ENCODE results near the gene TELO2. TPM values are rescaled to one million over a fixed set of nuclear protein-coding genes. Genes with fewer than 3 reads are reported as not detected.
A peak's percentile ranks its signal among the peaks of the same experiment; 100 is the strongest.

The TELO2 gene
- total RNA-seq, 2 donors from 2014 or later, result 85.0 to 91.7 TPM

GRCh38 chr16:1535391-1536291 is 42.5 kb downstream of the TELO2 start:
- H3K27me3 ChIP-seq (ENCODE audit: control insufficient read depth, insufficient read depth, low read length, poor library complexity, severe bottlenecking), result no peaks in the 10 kb centered on the region
- DNase-seq, result no peak
- no peaks in the 10 kb centered on the region for H3K4me1 Mint-ChIP-seq
- H3K9ac ChIP-seq (ENCODE audit: extremely low read depth, low read length, poor library complexity, severe bottlenecking), result no peak overlapping the region
- no peak overlapping the region for H3K4me3 Mint-ChIP-seq
- H3K4me1 ChIP-seq (ENCODE audit: control insufficient read depth, insufficient read depth, low read length), result no peaks in the 10 kb centered on the region
- H3K27ac Mint-ChIP-seq, result no peak overlapping the region
- no peak overlapping the region for H3K27ac ChIP-seq (ENCODE audit: low read depth, low read length)
- H3K9me3 Mint-ChIP-seq, result no peaks in the 10 kb centered on the region
- H3K36me3 ChIP-seq (ENCODE audit: control insufficient read depth, insufficient read depth, low read length), result no peaks in the 10 kb centered on the region
- H3K9me3 ChIP-seq (ENCODE audit: control insufficient read depth, low read length), result no peaks in the 10 kb centered on the region
- 92 to 94% methylated on average over 23 to 39 of the region's 39 CpGs for WGBS, 2 experiments (ENCODE audit: insufficient coverage in 1 of 2, insufficient read length in 1 of 2)
- TF ChIP-seq CTCF (conservative IDR thresholded peaks at IDR 0.05), result no peak
- H3K36me3 Mint-ChIP-seq (ENCODE audit: low read depth), result no peaks in the 10 kb centered on the region
- H3K4me3 ChIP-seq (ENCODE audit: low read length), result no peak overlapping the region
- no peaks in the 10 kb centered on the region for H3K27me3 Mint-ChIP-seq (ENCODE audit: insufficient read depth)

GRCh38 chr16:1536601-1537000 is 43.4 kb downstream of the TELO2 start:
- no peaks in the 10 kb centered on the region for H3K36me3 Mint-ChIP-seq (ENCODE audit: low read depth)
- H3K27ac Mint-ChIP-seq, result peak overlapping the region; percentile 70
- H3K9me3 ChIP-seq (ENCODE audit: control insufficient read depth, low read length), result no peaks in the 10 kb centered on the region
- no peak overlapping the region for H3K9ac ChIP-seq (ENCODE audit: extremely low read depth, low read length, poor library complexity, severe bottlenecking)
- H3K27ac ChIP-seq (ENCODE audit: low read depth, low read length), result no peak overlapping the region
- H3K36me3 ChIP-seq (ENCODE audit: control insufficient read depth, insufficient read depth, low read length), result no peaks in the 10 kb centered on the region
- H3K9me3 Mint-ChIP-seq, result no peaks in the 10 kb centered on the region
- no peak for DNase-seq
- no peak overlapping the region for H3K4me3 Mint-ChIP-seq
- WGBS, 2 experiments (ENCODE audit: insufficient coverage in 1 of 2, insufficient read length in 1 of 2), result 92 to 93% methylated on average over 13 of the region's 13 CpGs
- no peaks in the 10 kb centered on the region for H3K4me1 ChIP-seq (ENCODE audit: control insufficient read depth, insufficient read depth, low read length)
- H3K4me1 Mint-ChIP-seq, result no peaks in the 10 kb centered on the region
- no peak for TF ChIP-seq CTCF (conservative IDR thresholded peaks at IDR 0.05)
- H3K27me3 Mint-ChIP-seq (ENCODE audit: insufficient read depth), result no peaks in the 10 kb centered on the region
- H3K27me3 ChIP-seq (ENCODE audit: control insufficient read depth, insufficient read depth, low read length, poor library complexity, severe bottlenecking), result no peaks in the 10 kb centered on the region
- no peak overlapping the region for H3K4me3 ChIP-seq (ENCODE audit: low read length)

- Mint-ChIP-seq H3K36me3 (ENCODE audit: low read depth) (no peaks in the 10 kb centered on the region), H3K27me3 (ENCODE audit: insufficient read depth) (no peaks in the 10 kb centered on the region), H3K4me3 (no peak overlapping the region), H3K4me1 (no peaks in the 10 kb centered on the region), H3K9me3 (no peaks in the 10 kb centered on the region), H3K27ac (peak overlapping the region; percentile 70)
- Histone ChIP-seq H3K27ac (ENCODE audit: low read depth, low read length) (no peak overlapping the region), H3K36me3 (ENCODE audit: control insufficient read depth, insufficient read depth, low read length) (no peaks in the 10 kb centered on the region), H3K27me3 (ENCODE audit: control insufficient read depth, insufficient read depth, low read length, poor library complexity, severe bottlenecking) (no peaks in the 10 kb centered on the region), H3K9me3 (ENCODE audit: control insufficient read depth, low read length) (no peaks in the 10 kb centered on the region), H3K4me1 (ENCODE audit: control insufficient read depth, insufficient read depth, low read length) (no peaks in the 10 kb centered on the region), H3K9ac (ENCODE audit: extremely low read depth, low read length, poor library complexity, severe bottlenecking) (no peak overlapping the region), H3K4me3 (ENCODE audit: low read length) (no peak overlapping the region)
- no peak for TF ChIP-seq CTCF (conservative IDR thresholded peaks at IDR 0.05)
- DNase-seq, result no peak
- WGBS, 2 experiments (ENCODE audit: insufficient coverage in 1 of 2, insufficient read length in 1 of 2), result 95 to 97% methylated on average over 18 to 27 of the region's 27 CpGs
Measured at GRCh38 chr16:1537138-1537577, 44.0 kb downstream of the TELO2 start.
